Spleen (tissue), 7 donors: ENCODE results near the gene PAX5.

Source experiments
- POLR2A ChIP-seq, 3 donors: fragments of 450-650 bp; IDR thresholded peaks; one replicate each; pipeline ENCODE4 v1.5.1; 2017; ENCODE audit warnings: antibody characterized with exemption in 3 of 3, mild to moderate bottlenecking in 1 of 3
- POLR2AphosphoS5 ChIP-seq, 3 donors: sonication (generic); formaldehyde crosslinking; IDR thresholded peaks; one replicate each; pipeline ENCODE4 v1.5.1; 2017; ENCODE audit warnings: antibody characterized with exemption in 3 of 3
- TF ChIP-seq, protein P1 (sequence below), 11 experiments: fragments of 200-600 bp in 7 of 11; fragments of 450-650 bp in 4 of 11; sonication (generic) in 4 of 11; IDR thresholded peaks in 8 of 11; conservative IDR thresholded peaks in 3 of 11; 1 replicate in 7 of 11; 2 replicates in 4 of 11; pipeline versions ENCODE4 v1.4.0 to v1.8.0; 2016 to 2021; ENCODE audit warnings: antibody characterized with exemption in 11 of 11, inconsistent platforms in 4 of 11, mild to moderate bottlenecking in 1 of 11
- donor health status: DM: no; HTN: no; CAD: no; lungs with moderate emphysema.
- donor health status: DM: no; HTN: no; CAD: no.
- donor health status: DM: no; HTN: no; CAD: no.

DNA sequence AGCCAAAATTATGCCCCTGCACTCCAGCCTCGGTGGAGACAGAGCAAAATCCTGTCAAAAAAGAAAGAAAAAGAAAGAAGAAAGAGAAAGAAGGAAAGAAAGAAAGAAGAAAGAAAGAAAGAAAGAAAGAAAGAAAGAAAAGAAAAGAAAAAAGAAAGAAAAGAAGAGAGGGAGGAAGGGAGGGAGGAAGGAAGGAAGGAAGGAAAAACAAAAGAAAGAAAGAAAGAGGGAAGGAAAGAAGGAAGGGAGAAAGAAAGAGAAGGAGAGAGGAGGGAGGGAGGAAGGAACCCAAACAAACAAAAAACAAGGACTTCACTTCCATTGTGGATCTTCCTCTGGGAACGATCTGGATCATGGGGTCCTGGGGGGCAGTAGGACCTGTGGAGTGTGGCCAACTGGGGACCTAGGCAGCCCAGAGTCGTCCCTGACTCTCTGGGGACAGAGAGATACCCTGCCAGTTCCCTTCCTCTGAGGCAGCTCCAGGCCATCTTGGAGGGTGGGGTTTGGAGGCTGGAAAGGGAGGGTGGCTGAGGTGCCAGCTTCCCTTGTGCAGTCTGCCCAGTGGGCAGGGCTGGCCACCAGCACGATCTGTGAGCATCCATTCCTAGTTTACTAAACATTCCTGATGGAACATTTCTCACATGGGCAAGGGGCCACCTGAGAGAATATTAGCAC, 216.8 kb downstream of the PAX5 start:
- TF ChIP-seq, protein P1, sequence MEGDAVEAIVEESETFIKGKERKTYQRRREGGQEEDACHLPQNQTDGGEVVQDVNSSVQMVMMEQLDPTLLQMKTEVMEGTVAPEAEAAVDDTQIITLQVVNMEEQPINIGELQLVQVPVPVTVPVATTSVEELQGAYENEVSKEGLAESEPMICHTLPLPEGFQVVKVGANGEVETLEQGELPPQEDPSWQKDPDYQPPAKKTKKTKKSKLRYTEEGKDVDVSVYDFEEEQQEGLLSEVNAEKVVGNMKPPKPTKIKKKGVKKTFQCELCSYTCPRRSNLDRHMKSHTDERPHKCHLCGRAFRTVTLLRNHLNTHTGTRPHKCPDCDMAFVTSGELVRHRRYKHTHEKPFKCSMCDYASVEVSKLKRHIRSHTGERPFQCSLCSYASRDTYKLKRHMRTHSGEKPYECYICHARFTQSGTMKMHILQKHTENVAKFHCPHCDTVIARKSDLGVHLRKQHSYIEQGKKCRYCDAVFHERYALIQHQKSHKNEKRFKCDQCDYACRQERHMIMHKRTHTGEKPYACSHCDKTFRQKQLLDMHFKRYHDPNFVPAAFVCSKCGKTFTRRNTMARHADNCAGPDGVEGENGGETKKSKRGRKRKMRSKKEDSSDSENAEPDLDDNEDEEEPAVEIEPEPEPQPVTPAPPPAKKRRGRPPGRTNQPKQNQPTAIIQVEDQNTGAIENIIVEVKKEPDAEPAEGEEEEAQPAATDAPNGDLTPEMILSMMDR (IDR thresholded peaks at IDR 0.05 in 8 of 11, conservative IDR thresholded peaks at IDR 0.05 in 3 of 11), result no peak
- TF ChIP-seq POLR2A (IDR thresholded peaks at IDR 0.05) (no peak), POLR2AphosphoS5 (IDR thresholded peaks at IDR 0.05) (no peak)
